GM23248 (cell line): ENCODE results near the gene KIF9.

ENCODE experiments used
- EZH2 ChIP-seq: fragments of 200-600 bp; sonication (generic); IDR thresholded peaks from 2 replicates; pipeline ENCODE4 v1.6.1; 2018; ENCODE audit warnings: antibody characterized with exemption, mild to moderate bottlenecking; ENCODE audit not compliant: insufficient read depth, poor library complexity, severe bottlenecking
- EZH2phosphoT487 ChIP-seq: fragments of 200-600 bp; sonication (generic); IDR thresholded peaks from 2 replicates; pipeline ENCODE4 v1.6.1; 2018; ENCODE audit warnings: antibody characterized with exemption, moderate library complexity, mild to moderate bottlenecking, low read depth; ENCODE audit not compliant: insufficient read depth

DNA sequence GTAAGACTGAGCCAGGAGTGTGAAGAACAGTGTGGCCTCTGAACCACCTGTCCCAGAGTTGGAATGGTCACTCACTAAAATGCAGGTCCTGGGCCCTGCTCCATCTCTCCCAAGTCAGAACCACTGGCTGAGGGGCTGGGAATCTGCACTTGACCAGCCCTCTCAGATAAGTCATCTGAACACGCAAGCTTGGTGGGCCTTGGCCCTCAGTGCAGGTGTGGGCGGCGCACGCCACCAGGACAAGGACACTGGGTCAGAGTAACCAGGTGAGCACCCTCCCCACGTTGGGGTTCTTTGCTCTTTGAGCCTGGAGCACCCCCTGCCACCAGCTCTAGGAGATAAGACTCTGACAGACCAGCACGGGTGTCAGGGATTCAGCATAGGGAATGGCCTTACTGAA is 42.7 kb downstream of the KIF9 start:
- TF ChIP-seq EZH2, result no peak
- no peak for TF ChIP-seq EZH2phosphoT487
